DMS53 (cell line): ENCODE results near the gene TSHR.
"Not testable (repeated sequence)": the region's sequence is repeated elsewhere in the genome, so short reads cannot be mapped to it uniquely, and the experiment has no call there.

Experiments
- DNase-seq: peaks from one replicate; lab custom pipeline; 2025; lab: John Stamatoyannopoulos, UW

The TSHR gene

DNA sequence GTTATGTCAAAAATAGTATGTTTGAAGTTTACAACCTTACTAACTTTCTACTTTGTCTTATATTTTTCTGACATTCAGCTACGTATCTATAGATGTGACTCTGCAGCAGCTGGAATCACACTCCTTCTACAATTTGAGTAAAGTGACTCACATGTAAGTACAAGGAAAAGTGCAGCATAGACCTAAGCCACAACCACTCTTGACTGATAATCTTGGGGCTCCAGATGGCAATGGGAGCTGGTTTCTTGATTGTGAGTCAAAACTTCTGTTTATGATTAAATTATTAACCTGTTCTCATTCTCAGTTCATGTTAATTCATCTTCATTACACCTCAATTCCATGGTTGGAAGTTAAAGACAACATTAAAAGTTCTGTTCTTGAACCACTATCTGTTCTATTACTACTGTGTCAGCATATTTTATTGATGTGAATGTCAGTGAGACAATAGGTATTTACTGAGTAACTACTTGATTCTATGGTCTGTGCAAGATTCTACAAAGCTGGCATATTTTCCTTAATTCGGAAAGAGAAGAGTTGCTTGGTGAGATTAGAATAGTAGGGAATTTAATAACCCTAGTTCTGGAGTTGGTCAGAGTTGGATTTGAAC is 112.9 kb downstream of the TSHR start:
- DNase-seq = no peak

DNA sequence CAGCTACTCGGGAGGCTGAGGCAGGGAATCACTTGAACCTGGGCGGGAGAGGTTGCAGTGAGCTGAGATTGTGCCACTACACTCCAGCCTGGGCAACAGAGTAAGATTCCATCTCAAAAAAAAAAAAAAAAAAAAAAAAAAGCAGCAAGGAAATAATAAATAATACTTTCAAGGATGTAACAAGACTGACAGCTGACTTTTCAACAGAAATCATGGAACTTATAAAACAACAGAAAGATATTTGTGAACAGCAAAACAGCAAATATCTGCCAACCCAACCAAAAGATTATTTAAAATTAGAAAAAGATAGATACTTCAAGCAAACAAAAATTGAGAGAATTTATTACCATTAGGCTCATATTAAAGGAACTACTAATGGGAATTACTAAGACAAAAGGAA is 115.1 kb downstream of the TSHR start:
- peak; percentile 15 for DNase-seq

DNA sequence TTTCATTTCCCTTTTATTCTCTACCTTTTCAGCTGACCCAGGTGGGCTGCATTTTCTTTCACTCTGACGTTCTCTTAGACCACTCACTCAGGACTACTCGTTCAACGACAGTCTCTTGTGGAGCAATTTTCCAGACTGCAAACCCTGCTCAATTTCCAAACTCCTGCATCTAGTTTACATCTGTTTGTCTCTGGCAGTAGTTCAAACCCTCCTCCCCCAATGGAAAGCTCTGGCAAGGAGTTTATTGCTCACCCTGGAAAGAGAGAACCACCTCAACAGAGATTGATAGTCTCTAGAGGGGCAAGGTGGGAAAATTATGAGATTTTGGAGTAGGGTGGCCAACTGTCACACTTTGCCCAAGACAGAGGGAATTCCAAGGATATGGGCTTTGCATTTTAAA is 130.2 kb downstream of the TSHR start:
- no peak for DNase-seq

DNA sequence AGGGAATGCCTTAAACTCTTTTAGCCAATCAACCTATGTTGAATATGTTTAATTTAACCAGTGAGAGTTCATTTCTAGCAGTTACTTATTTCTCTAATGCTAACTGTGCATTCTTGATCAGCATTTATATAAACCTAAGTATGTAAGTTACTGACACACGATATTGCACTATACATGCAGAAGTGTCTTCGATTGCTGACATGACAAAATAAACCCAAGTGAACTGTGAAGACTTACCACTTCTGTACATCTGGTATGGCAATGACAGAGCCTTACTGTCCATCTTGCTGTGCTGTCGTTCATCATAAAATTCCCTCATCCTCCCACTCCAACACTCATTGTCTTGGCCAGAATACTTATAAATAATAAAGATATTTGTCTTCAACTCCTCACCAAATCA is 131.8 kb downstream of the TSHR start:
- DNase-seq = no peak

DNA sequence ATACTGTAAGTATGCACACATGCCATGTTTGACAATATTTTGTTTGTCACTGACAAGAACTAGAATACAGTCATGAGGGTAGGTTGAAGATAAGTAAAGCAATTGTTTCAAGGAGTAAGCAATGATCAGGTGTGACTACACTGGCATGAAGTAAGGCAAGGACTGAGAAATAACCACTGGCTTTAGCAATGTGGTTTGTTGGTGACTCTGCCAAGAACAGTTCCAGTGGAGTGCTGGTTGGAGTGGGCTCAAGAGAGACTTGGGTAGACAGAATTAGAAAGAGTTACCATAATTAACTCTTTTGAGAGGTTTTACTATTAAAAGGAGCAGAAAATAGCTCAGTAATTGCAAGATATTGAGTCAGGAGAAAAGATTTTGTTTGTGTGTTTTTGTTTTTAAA is 135.7 kb downstream of the TSHR start:
- DNase-seq = no peak

DNA sequence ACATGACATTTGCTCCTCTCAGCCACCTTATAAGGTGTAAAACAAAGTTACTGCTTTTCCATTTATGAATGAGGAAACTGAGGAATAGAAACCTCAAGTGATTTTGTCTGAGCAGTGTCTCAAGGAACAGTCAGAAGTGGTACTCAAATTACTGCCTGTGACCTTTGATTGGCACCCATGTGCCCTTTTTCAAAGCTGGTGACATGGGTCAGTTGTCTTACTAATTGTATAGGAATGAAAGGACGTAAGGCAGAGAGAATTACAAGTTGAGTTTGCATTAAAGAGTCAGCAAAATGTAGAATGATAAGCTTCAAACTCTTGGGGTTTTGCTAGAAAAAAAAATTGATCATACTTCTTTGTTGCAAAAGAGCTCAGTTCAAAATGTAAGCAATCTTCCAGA is 136.2 kb downstream of the TSHR start:
- DNase-seq = no peak

DNA sequence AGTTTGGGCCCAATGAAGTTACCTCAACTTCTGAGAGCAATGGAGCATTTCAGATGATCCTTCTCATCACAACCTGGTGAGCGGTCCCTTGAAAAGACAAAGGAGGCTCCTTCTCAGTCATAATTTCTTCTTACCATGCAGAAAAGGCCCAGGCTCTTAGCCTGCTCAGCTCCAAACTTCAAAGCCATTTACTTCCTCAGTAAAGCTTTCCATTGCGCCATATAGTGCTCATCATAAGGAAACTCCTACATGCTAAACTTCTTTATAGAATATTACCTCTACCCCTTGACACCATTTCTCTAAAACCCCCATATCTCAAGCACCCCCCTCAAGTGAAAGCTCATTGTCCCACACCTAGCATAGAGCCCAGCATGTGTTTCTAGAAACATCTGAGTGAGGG is 138.2 kb downstream of the TSHR start:
- no peak for DNase-seq

DNA sequence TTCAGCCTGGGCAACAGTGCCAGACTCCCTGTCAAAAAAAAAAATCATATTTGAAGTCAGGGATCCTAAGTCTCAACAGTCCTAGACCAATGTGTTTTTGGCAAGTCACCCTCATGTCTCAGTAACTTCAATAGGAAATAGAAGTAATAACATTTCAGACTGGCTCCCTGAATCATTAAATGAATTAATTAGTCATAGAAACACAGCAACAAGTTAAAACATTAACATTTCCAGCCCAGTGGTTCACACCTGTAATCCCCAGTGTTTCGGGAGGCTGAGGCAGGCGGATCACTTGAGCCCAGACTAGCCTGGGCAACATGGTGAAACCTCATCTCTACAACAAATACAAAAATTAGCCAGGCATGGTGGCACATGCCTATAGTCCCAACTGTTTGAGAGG is 140.1 kb downstream of the TSHR start:
- DNase-seq = no peak

DNA sequence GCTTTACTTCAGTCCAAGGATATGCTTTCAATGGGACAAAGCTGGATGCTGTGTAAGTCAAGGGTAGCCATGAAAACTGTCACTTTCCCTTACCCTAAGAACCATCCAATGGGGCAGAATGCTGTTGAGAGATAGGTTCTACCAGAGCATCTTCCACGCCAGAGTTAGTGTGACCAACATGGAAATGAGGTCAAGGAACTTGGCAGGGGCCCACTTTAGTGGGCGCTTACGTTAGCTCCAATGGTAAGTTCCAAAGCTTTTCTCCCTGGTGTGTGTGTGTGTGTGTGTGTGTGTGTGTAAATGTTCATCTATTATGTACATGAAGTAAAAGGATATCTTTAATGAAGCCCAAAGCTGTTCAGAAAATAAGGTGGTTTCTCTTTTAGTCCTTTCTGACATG is 141.2 kb downstream of the TSHR start:
- peak; percentile 36 for DNase-seq

DNA sequence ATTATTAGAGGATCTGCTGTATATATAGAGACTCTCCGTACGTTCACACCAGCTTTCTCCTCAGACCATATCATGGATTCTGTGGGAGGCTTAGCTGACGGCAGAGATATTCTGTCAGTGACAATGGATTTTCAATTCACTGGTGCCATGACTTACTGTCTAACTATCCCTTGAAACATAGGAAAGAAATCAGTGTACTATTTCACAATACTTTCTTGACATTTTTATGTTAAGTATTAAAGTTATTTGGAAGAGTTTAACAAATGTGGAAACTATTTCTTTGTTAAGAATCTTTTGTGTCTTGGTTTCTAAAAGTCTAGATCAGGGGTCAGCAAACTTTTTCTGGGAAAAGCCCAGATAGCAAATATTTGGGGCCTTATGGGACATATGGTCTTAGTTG is 146.8 kb downstream of the TSHR start:
- DNase-seq = no peak

DNA sequence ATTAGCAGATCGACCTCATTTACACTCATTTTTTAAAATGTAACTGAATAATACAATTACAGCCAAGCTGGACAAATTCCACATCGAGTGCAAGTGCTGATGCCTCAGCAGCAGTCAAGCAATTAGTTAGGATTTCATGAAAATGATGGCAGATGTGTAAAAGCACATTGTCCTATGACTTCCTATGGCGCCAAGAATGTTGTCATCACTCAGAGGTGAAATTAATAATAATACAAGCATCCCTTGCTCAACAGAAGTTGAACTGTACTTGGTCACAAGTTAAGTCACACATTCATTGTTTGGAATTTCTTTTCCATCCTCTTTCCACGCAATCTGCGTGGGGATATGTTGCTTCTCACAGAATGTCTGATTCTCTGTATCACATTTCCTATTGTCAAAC is 148.0 kb downstream of the TSHR start:
- DNase-seq = no peak

DNA sequence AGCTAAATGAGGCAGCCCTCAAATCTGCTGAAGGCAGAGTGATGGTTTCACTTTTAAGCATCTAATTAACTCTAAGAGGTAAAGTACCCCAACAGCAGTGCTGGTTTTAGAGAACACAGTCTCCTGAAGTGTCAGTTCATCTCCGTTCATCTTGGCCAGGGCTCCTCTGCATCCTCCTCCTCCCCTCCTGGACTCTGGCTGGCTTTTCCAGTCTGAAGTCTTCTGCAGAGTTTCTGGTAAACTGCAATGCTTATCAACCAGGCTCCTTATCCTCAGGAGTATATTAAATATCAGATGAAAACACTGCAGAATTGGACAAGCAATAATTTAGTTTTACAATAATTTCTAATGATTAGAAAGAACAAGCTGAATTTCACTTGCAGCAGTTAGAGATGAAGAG is 150.0 kb downstream of the TSHR start:
- no peak for DNase-seq

DNA sequence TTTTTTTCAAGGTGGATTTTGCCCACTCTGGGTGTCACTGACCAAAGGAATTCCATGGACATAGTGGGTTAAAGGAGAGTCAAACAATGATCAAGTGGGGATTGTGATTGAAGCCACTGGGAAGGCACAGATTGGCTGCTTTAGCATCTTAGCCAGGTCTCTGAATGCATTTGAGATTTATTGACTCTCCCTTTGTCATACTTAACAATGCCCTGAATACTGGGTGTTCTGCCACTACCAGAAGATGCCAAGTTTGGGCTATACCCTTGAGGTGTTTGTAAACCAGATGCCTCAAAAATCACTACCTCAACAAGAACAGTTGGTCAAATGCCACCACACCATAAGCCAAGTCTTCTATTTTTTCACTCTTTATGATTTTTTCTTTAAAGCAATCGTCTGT is 150.5 kb downstream of the TSHR start:
- no peak for DNase-seq

DNA sequence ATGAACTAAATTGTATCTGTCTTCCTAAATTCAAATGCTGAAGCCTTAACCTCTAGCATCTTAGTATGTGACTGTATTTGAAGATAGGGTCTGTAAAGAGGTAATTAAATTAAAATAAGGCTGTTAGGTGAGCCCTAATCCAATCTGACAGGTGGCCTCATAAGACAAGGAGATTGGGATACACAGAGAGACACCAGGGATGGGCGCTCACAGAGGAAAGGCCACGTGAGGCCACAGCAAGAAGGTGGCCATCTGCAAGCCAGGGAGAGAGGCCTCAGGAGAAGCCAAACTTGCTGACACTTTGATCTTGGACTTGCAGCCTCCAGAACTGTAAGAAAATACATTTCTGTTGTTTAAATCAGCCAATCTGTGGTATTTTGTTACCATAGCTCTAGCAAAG is 154.8 kb downstream of the TSHR start:
- no peak for DNase-seq

DNA sequence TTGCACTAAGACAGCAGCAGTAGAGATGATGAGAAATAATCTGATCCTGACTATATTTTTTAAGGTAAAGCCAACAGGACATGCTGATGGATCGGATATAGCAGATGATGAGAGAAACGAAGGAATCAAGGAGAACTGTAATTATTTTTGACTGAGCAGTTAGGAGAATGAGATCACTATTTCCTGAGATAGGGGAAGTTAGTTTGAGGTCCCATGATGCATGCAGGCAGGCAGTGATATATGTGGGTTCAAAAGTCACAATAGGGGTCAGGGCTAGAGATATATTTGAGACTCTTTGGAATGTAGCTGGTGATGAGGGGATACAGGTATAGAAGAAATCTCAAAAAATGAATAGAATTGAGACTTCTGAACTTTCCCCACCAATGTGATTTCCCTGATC is 157.8 kb downstream of the TSHR start:
- no peak for DNase-seq

DNA sequence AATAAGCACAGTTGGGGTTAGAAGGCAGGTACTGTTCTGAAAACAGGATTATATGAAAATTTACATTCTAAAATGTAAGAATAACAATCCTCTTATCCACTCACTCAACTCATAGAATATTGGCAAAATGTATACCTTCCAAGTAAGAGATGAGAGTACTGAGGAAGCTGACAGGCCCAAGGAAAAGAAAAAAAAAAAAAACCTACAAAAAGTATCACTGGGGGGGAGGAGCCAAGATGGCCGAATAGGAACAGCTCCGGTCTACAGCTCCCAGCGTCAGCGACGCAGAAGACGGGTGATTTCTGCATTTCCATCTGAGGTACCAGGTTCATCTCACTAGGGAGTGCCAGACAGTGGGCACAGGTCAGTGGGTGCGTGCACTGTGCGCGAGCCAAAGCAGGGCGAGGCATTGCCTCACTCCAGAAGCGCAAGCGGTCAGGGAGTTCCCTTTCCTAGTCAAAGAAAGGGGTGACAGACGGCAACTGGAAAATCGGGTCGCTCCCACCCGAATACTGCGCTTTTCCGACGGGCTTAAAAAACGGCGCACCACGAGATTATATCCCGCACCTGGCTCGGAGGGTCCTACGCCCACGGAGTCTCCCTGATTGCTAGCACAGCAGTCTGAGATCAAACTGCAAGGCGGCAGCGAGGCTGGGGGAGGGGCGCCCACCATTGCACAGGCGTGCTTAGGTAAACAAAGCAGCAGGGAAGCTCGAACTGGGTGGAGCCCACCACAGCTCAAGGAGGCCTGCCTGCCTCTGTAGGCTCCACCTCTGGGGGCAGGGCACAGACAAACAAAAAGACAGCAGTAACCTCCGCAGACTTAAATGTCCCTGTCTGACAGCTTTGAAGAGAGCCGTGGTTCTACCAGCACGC is 158.8 kb downstream of the TSHR start:
- not testable (repeated sequence) for DNase-seq

DNA sequence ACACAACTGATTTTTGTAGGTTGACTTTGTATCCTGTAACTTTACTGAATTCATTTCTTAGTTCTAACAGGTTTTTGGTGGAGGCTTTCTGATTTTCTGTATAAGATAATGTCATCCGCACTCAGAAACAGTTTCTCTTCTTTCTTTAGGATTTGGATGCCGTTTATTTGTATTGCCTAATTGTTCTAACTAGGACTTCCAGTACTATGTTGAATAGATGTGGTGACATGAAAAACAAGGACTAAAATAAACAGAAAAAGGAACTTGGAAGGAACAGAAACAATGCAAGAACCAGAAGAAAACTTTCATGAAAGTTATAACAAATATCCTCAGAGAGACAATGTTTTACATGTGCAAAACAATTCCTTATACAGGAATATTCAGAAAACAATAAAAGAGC is 165.1 kb downstream of the TSHR start:
- no peak for DNase-seq

DNA sequence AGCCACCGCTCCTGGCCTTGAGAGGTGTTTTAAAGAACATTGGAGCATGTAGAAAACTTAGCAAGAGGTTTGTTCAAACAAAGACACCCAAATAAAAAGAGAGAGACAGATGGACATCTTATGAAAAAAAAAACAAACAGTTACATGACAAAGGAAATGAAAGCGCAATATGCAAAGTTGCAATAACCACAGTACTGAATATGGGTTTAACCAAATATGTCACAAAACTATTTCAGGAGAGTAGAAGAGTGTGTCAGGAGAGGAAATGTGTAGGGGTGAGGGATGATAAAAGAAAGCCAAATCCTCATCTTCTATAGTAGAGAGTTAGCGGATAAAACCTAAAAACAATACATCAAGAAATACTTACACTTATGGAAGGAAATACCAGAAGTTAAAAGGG is 166.9 kb downstream of the TSHR start:
- DNase-seq = no peak

DNA sequence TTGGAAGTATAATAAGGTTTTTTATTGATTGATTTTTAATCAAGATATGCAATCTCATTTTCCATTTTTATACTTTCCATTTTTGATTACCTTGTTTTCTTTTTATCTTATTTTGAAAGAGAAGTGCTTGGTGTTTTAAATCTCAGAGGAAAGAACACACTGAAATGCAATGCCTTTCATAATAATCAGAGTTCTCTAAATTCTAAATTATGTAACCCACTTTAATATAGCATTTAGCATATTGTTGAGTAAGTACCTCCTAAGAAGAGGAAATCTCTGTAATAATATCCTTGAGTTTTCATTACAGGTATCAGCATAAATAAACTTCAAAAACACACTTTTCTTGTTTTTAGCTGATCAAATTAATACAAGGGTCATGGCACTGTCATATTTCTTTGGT is 168.4 kb downstream of the TSHR start:
- DNase-seq = no peak

DNA sequence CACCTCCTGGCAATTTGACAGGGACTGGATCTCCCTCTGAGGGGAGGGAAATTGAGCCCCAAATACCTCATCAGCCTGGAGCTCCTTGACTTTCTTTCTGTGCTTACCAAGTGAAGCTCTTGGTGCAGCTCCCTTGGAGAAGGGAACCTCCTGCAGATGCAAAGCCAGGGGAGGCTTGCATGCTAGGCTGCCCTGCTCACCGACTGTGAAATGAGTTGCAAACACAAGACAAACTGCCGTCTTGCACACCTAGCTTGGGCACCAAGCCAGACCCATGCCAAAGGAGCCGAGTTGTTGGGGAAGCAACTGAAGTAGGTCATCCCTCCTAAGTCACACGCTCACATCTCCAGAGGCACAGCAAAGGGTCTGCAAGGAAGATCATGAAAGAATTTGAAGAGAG is 170.1 kb downstream of the TSHR start:
- no peak for DNase-seq

DNA sequence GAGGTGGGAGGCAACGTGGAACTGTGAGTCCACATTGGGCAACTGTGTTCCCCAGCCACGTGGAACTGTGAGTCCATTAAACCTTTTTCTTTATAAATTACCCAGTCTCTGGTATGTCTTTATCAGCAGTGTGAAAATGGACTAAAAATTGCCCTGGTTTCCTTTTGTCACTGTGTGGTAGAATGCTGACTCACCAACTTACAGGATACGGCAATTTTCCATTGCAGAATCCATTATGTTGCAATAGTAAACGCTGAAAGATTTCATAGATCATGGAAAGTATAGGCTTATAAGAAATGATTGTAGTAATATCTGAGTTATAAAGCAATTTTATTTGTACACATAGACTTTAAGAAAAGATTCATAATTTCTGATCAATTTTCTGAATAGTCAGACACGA is 172.4 kb downstream of the TSHR start:
- no peak for DNase-seq

DNA sequence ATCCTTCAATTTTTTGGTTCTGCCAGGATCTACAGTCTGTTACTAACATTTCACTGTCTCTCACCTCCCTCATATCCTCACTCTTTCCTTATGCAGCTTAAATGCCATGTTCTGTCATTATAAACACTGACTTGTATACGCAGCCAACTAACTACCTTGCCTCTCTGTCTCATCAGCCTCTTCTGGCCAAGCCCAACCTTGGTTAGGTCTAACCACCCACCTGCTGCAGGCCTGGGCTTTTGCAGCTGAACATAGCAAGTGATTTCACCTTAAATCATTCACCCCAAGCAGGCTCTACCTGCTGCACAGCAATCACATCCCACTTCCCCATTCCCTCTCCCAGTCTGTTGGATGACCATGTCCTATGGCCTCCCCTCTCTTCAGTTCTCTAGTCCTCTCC is 173.8 kb downstream of the TSHR start:
- DNase-seq = no peak

DNA sequence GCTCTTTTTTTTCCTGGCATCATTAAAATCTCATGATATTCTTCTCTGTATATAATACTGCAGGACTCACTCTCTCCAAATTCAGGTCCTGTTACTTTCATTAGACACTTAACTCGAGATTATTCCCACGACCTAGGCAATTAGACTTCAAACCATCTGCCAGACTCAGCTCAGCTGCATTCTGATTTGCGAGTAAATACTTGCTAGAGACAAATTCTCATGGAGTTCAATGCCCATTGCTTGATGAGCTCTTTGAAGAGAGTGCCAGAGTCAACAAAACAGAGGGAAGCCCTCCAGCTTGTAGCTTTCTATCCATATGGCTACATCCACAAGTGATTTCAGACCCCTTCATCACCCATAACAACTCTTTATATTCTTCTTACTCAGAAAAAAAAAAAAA is 177.0 kb downstream of the TSHR start:
- DNase-seq = peak; percentile 18

DNA sequence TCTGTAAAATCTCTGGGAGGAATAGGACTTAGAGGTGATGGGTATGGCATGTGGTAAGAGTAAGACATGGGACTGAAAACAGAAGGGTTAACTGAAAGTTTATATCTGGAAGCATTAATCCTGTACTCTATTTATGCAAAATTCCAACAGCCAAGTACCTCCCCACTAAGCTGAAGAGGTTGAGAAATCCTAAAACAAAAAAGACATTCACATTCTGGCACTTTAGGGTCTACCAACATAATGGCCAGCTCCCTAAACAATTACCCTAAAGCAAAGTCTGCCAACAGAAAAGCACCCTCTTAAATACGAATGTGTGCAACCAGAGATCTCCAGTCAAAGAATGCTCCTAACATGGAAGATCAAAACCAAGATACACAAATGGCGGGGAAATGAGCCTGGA is 178.0 kb downstream of the TSHR start:
- DNase-seq = no peak
